ENCODE data around the gene COPS4. TPM values are rescaled to one million over a fixed set of nuclear protein-coding genes. Genes with fewer than 3 reads are reported as not detected.

The COPS4 gene
- total and polyA plus RNA-seq, 10 of the 15 experiments (the other 5 are each of a cell fraction or from before 2014, with no cell fraction given) = 34.2 to 159 (median 66.7) TPM

GRCh38 chr4:83010522-83011318 lies 24.3 kb upstream of the COPS4 start, which contains the start of gene LIN54 (continued):
- no peak for TF ChIP-seq ZBTB4 (CRISPR knock-in tag; IDR thresholded peaks at IDR 0.05)
- TF ChIP-seq ETV6 (conservative IDR thresholded peaks at IDR 0.05 in 1 of 2, IDR thresholded peaks at IDR 0.05 in 1 of 2; ENCODE audit: borderline replicate concordance in 1 of 2, low read depth in 1 of 2) = no peak
- peak; percentile 67 for TF ChIP-seq TAF1 (IDR thresholded peaks at IDR 0.05; ENCODE audit: borderline replicate concordance, low read depth, low read length)
- peak; percentile 93 for TF ChIP-seq YY1 (IDR thresholded peaks at IDR 0.05; ENCODE audit: low read depth, low read length)
- no peak for TF ChIP-seq IRF5 (IDR thresholded peaks at IDR 0.05; ENCODE audit: borderline replicate concordance)
- TF ChIP-seq NFYA (IDR thresholded peaks at IDR 0.05; ENCODE audit: borderline replicate concordance, low read depth, low read length) = no peak
- TF ChIP-seq GATAD2B (conservative IDR thresholded peaks at IDR 0.05; ENCODE audit: low read depth) = no peak; the same call in 1 of the 2 replicates
- TF ChIP-seq MXI1 (IDR thresholded peaks at IDR 0.05; ENCODE audit: low read depth, low read length) = peak; percentile 75
- TF ChIP-seq ATF2 (IDR thresholded peaks at IDR 0.05; ENCODE audit: low read length) = no peak
- TF ChIP-seq MTA3 (IDR thresholded peaks at IDR 0.05; ENCODE audit: borderline replicate concordance, low read length) = no peak
- TF ChIP-seq ZNF622 (IDR thresholded peaks at IDR 0.05) = no peak
- TF ChIP-seq SIX5 (IDR thresholded peaks at IDR 0.05; ENCODE audit: low read depth, low read length, severe bottlenecking) = no peak
- TF ChIP-seq BCLAF1 (IDR thresholded peaks at IDR 0.05) = no peak
- TF ChIP-seq SREBF2 (IDR thresholded peaks at IDR 0.05; ENCODE audit: low read length) = no peak
- no peak for TF ChIP-seq RB1 (IDR thresholded peaks at IDR 0.05; ENCODE audit: borderline replicate concordance)
- no peak for TF ChIP-seq POLR2AphosphoS2 (IDR thresholded peaks at IDR 0.05; ENCODE audit: low read depth, low read length)
- TF ChIP-seq CHD1 (IDR thresholded peaks at IDR 0.05; ENCODE audit: low read depth, low read length) = 0 out of 2 replicates have a peak, but pooled peaks have one; percentile 44
- TF ChIP-seq RFX5 (IDR thresholded peaks at IDR 0.05; ENCODE audit: low read depth, low read length) = no peak
- no peak for TF ChIP-seq BMI1 (IDR thresholded peaks at IDR 0.05; ENCODE audit: borderline replicate concordance)
- peak; percentile 94 for TF ChIP-seq SIN3A (IDR thresholded peaks at IDR 0.05; ENCODE audit: low read depth, low read length)
- TF ChIP-seq NRF1 (conservative IDR thresholded peaks at IDR 0.05; ENCODE audit: low read depth, low read length) = no peak

All from GM12878 (cell line).